GM12872 (cell line): ENCODE measurements around the gene IFNA13.

ENCODE experiments used
- TF ChIP-seq, protein P1 (sequence below): IDR thresholded peaks from 3 replicates; pipeline ENCODE4 v1.5.1; 2011; ENCODE audit warnings: low read depth, mild to moderate bottlenecking, low read length, moderate library complexity; ENCODE audit not compliant: insufficient read depth

IFNA13 gene

DNA sequence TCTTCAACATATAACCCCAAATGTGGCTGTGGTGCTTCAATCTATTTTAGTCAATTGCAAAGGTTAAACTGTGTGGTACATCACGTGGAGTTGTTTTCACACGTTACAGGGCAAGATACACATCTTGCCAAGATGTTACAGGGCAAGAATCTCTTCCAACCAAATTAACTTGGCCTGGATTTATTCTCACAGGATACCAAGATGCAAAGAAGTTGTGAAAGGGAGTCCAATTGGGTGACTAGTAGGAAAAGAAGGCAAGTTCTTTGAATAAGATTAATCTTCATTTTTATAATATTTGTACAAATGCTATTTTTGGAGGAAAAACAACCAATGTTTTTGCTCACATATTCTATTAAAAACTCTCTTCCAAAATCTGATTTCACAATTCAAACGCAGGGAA, 36.3 kb upstream of the IFNA13 start:
- TF ChIP-seq, protein P1, sequence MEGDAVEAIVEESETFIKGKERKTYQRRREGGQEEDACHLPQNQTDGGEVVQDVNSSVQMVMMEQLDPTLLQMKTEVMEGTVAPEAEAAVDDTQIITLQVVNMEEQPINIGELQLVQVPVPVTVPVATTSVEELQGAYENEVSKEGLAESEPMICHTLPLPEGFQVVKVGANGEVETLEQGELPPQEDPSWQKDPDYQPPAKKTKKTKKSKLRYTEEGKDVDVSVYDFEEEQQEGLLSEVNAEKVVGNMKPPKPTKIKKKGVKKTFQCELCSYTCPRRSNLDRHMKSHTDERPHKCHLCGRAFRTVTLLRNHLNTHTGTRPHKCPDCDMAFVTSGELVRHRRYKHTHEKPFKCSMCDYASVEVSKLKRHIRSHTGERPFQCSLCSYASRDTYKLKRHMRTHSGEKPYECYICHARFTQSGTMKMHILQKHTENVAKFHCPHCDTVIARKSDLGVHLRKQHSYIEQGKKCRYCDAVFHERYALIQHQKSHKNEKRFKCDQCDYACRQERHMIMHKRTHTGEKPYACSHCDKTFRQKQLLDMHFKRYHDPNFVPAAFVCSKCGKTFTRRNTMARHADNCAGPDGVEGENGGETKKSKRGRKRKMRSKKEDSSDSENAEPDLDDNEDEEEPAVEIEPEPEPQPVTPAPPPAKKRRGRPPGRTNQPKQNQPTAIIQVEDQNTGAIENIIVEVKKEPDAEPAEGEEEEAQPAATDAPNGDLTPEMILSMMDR: no peak

DNA sequence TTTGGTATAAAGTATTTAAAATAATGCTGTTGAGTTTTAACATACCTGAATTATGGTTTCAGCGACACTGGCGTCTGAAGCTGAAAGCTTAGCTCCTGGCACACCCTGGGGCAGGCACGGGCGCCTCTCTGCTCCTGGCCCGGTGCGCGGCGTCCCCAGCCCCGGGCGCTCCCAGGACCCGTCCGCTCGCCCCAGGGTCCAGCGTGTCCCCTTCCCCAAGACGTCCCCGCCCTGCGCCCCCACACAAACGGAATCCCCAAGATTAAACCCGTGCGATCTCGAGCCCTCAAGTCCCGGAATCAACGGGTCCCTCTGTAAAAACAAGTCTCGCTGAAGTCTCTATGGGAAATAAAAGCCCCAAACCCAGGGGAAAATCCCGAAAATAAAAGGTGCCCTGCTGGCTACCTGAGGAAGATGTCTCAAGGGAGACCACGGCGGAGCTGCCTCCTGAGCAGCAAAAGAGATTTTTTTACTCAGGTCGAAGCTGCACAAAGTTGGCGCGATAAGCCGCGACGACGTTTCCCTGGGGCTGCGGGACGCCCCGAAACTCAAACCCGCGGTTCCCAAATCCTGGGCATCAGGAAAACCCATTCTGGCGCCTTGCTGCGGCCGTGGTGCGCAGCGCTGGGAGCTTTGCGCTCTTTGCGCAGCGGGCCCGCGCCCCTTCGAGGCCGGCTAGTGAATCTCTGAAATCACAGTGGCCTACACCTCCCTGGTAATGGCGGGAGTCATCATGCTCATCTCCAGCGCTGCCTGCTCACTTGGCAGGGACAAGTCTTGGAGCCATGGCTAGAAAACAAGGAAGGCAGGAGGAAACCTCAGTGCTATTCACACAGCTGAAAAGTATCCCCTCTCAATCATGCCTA, 34.8 kb upstream of the IFNA13 start:
- TF ChIP-seq, protein P1: no peak

DNA sequence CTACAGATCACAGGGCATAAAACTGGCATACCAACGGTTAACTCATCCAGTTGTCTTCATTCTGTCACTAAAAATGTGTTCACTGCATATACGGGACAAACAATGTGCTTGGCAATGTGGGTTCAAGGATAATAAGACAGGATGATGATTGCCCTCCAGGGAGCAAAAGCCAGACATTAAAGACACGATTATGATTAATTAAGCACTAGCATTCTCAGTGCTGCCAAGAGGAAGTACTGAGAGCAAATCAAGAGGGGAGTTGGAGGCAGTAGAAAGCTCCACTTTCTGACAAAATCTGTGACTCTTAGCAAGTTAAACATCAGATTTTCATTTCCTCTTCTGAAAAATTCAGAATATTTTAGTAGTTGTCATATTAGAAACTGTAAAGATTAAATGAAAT, 32.1 kb upstream of the IFNA13 start:
- TF ChIP-seq, protein P1: no peak

DNA sequence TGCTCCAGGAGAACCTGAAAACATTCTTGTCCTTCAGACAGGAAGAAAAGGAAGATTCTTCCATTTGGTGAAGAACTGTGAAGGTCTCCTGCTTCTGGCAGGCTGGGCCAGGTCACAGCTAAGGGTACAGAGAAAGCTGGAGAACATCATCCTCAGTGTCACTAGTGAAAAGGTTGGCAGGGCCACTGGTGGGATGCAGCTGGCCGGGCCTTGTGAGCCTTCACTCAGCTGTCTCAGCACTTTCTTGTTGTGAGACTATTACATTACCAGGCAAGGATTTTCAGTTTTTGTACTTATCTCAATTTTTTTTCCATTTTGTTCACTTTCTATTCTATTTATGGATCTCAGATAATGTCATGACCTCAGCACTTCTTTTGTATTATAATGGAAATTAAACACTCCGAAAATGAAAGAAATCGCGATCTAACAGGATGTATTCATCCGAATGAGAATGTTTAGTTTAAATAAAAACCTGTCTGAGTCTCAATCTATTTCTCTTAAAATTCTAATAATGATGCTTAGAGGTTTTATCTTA, 31.2 kb upstream of the IFNA13 start:
- TF ChIP-seq, protein P1: no peak

DNA sequence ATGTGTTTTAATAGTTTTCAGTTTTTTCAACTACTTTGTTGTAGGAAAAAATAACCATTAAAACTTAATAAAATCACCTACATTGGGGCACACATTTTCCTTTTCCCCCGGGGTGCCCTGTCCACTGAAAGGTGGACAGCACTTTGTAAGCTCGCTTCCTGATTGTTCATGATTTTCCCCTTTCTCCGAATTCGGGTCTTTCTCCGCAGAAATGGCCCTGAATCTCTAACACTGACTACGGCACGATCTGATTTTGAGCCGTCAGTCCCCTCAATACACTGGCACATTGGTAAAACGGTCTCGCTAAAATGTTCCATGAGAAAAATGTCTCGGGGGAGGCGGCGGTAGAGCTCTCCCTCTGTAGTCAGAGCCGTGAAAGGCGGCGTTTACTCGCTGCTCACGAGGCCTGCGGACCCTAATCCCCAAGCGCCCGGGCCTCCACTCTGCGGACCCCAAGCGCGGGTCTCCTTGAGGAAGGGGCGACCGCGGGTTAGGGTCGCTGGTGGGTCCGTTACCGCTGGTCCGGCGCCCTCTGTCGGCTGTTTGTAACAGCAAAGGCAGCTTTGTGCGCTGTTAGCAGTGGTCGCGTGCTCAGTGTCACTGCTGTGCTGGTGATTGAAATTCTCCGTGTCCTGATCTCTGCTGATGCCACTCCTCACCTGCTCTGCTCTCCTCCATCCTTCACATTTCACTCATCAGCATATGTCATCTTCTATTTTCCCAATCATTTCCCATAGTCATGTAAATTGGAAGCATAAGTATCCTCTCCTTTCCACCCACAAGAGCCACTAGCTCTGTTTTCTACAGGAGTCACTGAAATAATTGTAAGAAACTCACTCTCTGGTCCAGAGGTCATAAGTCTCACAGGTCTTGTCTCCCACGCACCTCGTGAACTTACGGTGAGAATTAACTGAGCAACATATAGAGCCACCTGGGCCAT, 28.2 kb upstream of the IFNA13 start:
- TF ChIP-seq, protein P1: peak; percentile 92

DNA sequence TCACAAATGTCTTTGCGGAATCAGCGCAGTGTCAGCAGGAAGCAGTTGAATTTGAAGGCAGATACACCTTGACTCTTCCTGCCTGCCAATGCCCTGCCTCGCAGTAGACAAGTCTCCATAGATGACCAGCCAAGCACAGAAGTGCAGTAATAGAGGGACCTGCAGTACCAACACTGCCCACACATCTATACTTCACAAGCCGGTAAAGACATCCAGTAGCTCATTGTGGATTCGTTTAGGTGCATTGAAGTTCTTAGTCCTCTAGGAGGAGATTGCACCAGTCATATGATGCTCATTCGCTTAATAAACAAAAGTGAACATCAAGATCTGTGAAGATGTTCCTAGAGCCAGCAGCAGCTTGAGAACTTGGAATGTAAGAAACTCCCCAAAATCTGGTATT, 24.4 kb upstream of the IFNA13 start:
- TF ChIP-seq, protein P1: peak; percentile 72

DNA sequence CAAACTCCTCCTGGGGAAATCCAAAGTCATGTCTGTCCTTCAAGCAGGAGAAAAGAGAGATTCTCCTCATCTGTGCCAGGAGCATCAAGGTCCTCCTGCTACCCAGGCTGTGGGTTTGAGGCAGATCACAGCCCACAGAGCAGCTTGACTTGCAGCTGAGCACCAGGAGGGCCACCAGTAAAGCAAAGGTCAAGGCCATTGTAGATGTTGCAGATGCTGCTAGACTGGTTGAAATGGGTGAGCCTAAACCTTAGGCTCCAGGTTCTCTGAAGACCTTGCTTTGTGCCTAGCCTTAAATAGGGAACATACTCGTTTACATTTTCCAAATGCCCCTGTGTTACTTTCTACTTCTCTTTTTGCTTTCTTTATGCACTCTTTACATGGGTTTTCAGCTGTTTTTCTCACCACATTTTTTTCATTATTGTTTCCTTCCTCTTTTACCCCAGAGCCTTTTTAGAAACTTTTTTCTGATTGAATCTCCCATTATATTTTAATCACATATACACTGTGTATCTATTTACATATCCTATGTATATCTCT, 17.3 kb upstream of the IFNA13 start, which contains the start of gene IFNA2:
TSS of gene IFNA2 (minus strand) at position 268 of the 540 bp plus-strand sequence. CDS start at position 199, 69 bp downstream.
- TF ChIP-seq, protein P1: no peak
